B cell (primary cell): Measurements from ENCODE around the gene KMO. TPM values are rescaled to one million over a fixed set of nuclear protein-coding genes. Genes with fewer than 3 reads are reported as not detected.

ENCODE experiments used
- ATAC-seq: fragments of 200-7000 bp; cut with Tn5 transposase; one replicate; pipeline ENCODE4 v1.10.0; 2021; ENCODE audit warnings: low read depth, mild to moderate bottlenecking, moderate number of reproducible peaks, moderate library complexity
- CTCF ChIA-PET: fragments of 350-600 bp; sonication (Branson Sonifier 250); formaldehyde crosslinking; loops from one replicate; lab custom pipeline; 2021; ENCODE audit warnings: antibody characterized with exemption, inconsistent platforms; lab: Charles Lee
- POLR2A ChIA-PET: fragments of 350-600 bp; sonication (Branson Sonifier 250); formaldehyde crosslinking; loops from one replicate; lab custom pipeline; 2021; ENCODE audit warnings: antibody characterized with exemption; lab: Charles Lee
- DNase-seq: peaks from one replicate; pipeline ENCODE4 v3.0.0; 2013
- H2AFZ ChIP-seq: 2 replicates; pipeline ENCODE4 v1.6.1; 2012; ENCODE audit warnings: mild to moderate bottlenecking, low read depth, low read length; ENCODE audit not compliant: insufficient read depth, poor library complexity, severe bottlenecking
- H3K27ac ChIP-seq, 2 donors: 1 replicate in 1 of 2; 2 replicates in 1 of 2; pipeline ENCODE4 v1.5.1; 2012 to 2013; ENCODE audit warnings: low read length in 2 of 2, mild to moderate bottlenecking in 2 of 2, moderate library complexity in 1 of 2
- H3K27me3 ChIP-seq, 4 experiments: fragments of 200-600 bp in 1 of 4; sonication (generic) in 1 of 4; replicated peaks in 1 of 4; 1 replicate in 2 of 4; 2 replicates in 2 of 4; pipeline versions ENCODE4 v1.6.1 to v1.7.0; 2013 to 2016; ENCODE audit warnings: low read length in 3 of 4, mild to moderate bottlenecking in 2 of 4, mixed read lengths in 1 of 4, moderate library complexity in 1 of 4; ENCODE audit not compliant: insufficient read depth in 4 of 4, control insufficient read depth in 3 of 4; ENCODE audit errors: control extremely low read depth in 1 of 4
- H3K36me3 ChIP-seq, 2 experiments: replicated peaks in 1 of 2; 1 replicate in 1 of 2; 2 replicates in 1 of 2; pipeline versions ENCODE4 v1.6.1 to v1.7.1; 2013; ENCODE audit warnings: low read length in 1 of 2; ENCODE audit not compliant: insufficient read depth in 2 of 2, control insufficient read depth in 1 of 2; ENCODE audit errors: control extremely low read depth in 1 of 2, extremely low read depth in 1 of 2
- H3K4me1 ChIP-seq, 2 donors: fragments of 200-600 bp in 1 of 2; sonication (generic) in 1 of 2; 1 replicate in 1 of 2; 2 replicates in 1 of 2; pipeline versions ENCODE4 v1.5.1 to v1.6.1; 2013 to 2017; ENCODE audit warnings: low read length in 2 of 2; ENCODE audit not compliant: control insufficient read depth in 2 of 2, insufficient read depth in 2 of 2
- H3K4me2 ChIP-seq: replicated peaks from 2 replicates; pipeline ENCODE3; 2012; ENCODE audit warnings: mild to moderate bottlenecking, low read depth, low read length; ENCODE audit not compliant: poor library complexity, severe bottlenecking
- H3K4me3 ChIP-seq, 5 experiments: fragments of 200-600 bp in 1 of 5; sonication (generic) in 1 of 5; 1 replicate in 3 of 5; 2 replicates in 2 of 5; pipeline versions ENCODE4 v1.5.1 to v1.7.0; 2011 to 2016; ENCODE audit warnings: low read length in 4 of 5, mild to moderate bottlenecking in 4 of 5, low read depth in 2 of 5, control low read depth in 1 of 5, moderate library complexity in 1 of 5; ENCODE audit not compliant: insufficient read depth in 1 of 5; ENCODE audit errors: control extremely low read depth in 1 of 5, extremely low read depth in 1 of 5
- H3K79me2 ChIP-seq: fragments of 200-600 bp; sonication (generic); one replicate; pipeline ENCODE4 v1.6.0; 2016; ENCODE audit warnings: low read length; ENCODE audit not compliant: control insufficient read depth, insufficient read depth
- H3K9ac ChIP-seq: fragments of 200-600 bp; sonication (generic); 2 replicates; pipeline ENCODE4 v1.6.1; 2017; ENCODE audit warnings: mild to moderate bottlenecking, low read length, moderate library complexity
- H3K9me3 ChIP-seq, 3 donors: one replicate each; pipeline versions ENCODE4 v1.6.1 to v1.7.1; 2013; ENCODE audit warnings: low read length in 2 of 3; ENCODE audit not compliant: control insufficient read depth in 2 of 3, insufficient read depth in 1 of 3; ENCODE audit errors: control extremely low read depth in 1 of 3
- H4K20me1 ChIP-seq: 2 replicates; pipeline ENCODE4 v1.6.0; 2012; ENCODE audit warnings: mild to moderate bottlenecking, low read length; ENCODE audit not compliant: insufficient read depth, control insufficient read depth, poor library complexity, severe bottlenecking
- H3K27ac Mint-ChIP-seq: one replicate; pipeline ENCODE4 v1.8.0; 2021; ENCODE audit warnings: mixed read lengths
- H3K27me3 Mint-ChIP-seq: one replicate; pipeline ENCODE4 v1.8.0; 2021; ENCODE audit warnings: mixed read lengths
- H3K4me1 Mint-ChIP-seq: one replicate; pipeline ENCODE4 v1.8.0; 2021; ENCODE audit warnings: mixed read lengths
- H3K4me3 Mint-ChIP-seq: one replicate; pipeline ENCODE4 v1.8.0; 2021; ENCODE audit warnings: mixed read lengths
- H3K9me3 Mint-ChIP-seq: one replicate; pipeline ENCODE4 v1.8.0; 2022; ENCODE audit warnings: mixed read lengths; ENCODE audit not compliant: insufficient read depth
- EZH2 ChIP-seq: IDR thresholded peaks from 2 replicates; pipeline ENCODE4 v1.6.1; 2012; ENCODE audit warnings: borderline replicate concordance, low read depth, mild to moderate bottlenecking, moderate library complexity, low read length; ENCODE audit not compliant: insufficient read depth, poor library complexity, severe bottlenecking
- WGBS: methylation state at CpG from one replicate; pipeline ENCODE4 v1.1.5; 2013; ENCODE audit warnings: missing lambda C conversion rate; ENCODE audit not compliant: insufficient coverage; 5-methylcytosine and 5-hydroxymethylcytosine counted together
- intact Hi-C: fragments of 100-400 bp; cut with micrococcal nuclease; formaldehyde crosslinking; loops from one replicate; pipeline ENCODE4 v1.10.0; 2022
- polyA plus RNA-seq: library from polyadenylated mRNA; depleted of rRNA; stranded (reverse); fragments of >200 nt; gene quantifications from 2 replicates; pipeline ENCODE4 v1.2.3, GENCODE V29; 2012
- total RNA-seq, 2 donors: library from RNA; stranded (reverse); fragments of 120-200 nt in 1 of 2; gene quantifications; 1 replicate in 1 of 2; 2 replicates in 1 of 2; pipeline versions ENCODE4 v1.2.3 to v1.2.4, GENCODE V29; 2013 to 2022
- TF ChIP-seq, protein P1 (sequence below): fragments of 200-600 bp; IDR thresholded peaks from one replicate; pipeline ENCODE4 v1.8.0; 2022; ENCODE audit warnings: antibody characterized with exemption, mild to moderate bottlenecking

The KMO gene
- total and polyA plus RNA-seq, 2 donors (not counting 1 experiment from before 2014, with no cell fraction given) = 14.0 to 34.0 TPM

DNA sequence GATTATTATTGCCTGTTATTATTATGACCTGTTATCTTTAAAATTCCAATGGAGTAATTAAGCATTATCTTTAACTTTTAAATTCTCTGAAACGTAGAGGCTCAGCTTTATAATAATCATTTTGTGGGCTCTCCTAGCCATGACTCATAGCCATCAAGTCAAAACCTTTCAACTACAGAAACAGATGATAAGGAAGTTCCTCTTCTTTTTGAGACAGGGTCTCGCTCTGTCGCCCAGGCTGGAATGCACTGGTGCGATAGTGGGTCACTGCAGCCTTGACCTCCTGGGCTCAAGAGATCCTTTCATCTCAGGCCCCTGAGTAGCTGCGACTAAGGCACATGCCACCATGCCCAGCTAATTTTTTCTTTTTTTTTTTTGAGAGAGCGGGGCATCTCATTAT lies 64.5 kb downstream of the KMO start:
- Mint-ChIP-seq H3K27me3 (no peaks in the 10 kb centered on the region), H3K27ac (peak overlapping the region; percentile 37), H3K4me1 (peaks cover 42% of the 10 kb centered on the region), H3K4me3 (no peak overlapping the region), H3K9me3 (no peaks in the 10 kb centered on the region)
- peaks cover 17 to 54% of the 10 kb centered on the region in 2 experiments for H3K36me3 ChIP-seq
- DNase-seq (peak; percentile 20), ATAC-seq (peak; percentile 49)
- ChIA-PET CTCF (interaction anchor here (2.4 kb wide), 1 partner anchor 15 kb away, joined by 9 read pairs; no protein-coding TSS in a partner anchor), POLR2A (interaction anchor here (1.2 to 1.3 kb wide), 2 partner anchors 14 to 45 kb away, joined by 3 to 4 read pairs; no protein-coding TSS in a partner anchor)
- H3K79me2 ChIP-seq = peaks cover 5% of the 10 kb centered on the region
- H3K9me3 ChIP-seq = no peaks in the 10 kb centered on the region
- H3K4me1 ChIP-seq = peaks cover 33 to 37% of the 10 kb centered on the region in 2 donors
- intact Hi-C loops = loop anchor here (2.0 to 5.0 kb wide), 3 partner anchors 14 to 44 kb away; no protein-coding TSS in a partner anchor
- peak overlapping the region; percentile 28 to 69 for H3K27ac ChIP-seq
- no peak overlapping the region for H3K9ac ChIP-seq
- TF ChIP-seq EZH2 = no peak
- TF ChIP-seq, protein P1, sequence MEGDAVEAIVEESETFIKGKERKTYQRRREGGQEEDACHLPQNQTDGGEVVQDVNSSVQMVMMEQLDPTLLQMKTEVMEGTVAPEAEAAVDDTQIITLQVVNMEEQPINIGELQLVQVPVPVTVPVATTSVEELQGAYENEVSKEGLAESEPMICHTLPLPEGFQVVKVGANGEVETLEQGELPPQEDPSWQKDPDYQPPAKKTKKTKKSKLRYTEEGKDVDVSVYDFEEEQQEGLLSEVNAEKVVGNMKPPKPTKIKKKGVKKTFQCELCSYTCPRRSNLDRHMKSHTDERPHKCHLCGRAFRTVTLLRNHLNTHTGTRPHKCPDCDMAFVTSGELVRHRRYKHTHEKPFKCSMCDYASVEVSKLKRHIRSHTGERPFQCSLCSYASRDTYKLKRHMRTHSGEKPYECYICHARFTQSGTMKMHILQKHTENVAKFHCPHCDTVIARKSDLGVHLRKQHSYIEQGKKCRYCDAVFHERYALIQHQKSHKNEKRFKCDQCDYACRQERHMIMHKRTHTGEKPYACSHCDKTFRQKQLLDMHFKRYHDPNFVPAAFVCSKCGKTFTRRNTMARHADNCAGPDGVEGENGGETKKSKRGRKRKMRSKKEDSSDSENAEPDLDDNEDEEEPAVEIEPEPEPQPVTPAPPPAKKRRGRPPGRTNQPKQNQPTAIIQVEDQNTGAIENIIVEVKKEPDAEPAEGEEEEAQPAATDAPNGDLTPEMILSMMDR = no peak
- peak overlapping the region; percentile 29 for H3K4me2 ChIP-seq
- no peaks in the 10 kb centered on the region for H4K20me1 ChIP-seq
- no peak overlapping the region for H3K4me3 ChIP-seq
- WGBS = 55% methylated on average over 4 of the region's 6 CpGs
- H2AFZ ChIP-seq = no peak overlapping the region
- no peaks in the 10 kb centered on the region for H3K27me3 ChIP-seq

DNA sequence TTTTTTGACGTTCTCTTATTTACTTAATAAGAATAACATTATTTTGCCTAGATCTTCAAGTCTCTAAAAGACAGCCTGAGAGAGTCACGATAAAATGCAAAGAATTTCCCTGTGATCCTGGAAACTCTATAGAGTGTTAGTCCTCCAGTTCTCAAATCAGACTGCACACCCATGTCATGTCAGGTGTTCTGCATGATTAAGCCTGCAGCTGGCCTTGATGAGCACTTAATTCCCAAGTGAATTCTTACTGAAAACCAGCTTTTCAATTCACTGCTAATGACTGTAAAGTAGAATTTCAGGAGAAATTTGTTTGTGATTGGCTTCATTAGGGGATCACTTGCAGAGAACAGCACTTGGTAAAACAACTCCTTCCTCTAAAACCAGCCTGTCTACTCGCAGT lies 66.1 kb downstream of the KMO start:
- peak; percentile 78 for ATAC-seq
- ChIA-PET POLR2A (interaction anchor here (1.1 kb wide), 1 partner anchor 42 kb away, joined by 5 read pairs; the partner anchor contains the start of genes CHML and OPN3), CTCF (interaction anchor here (0.8 to 1.8 kb wide), 4 partner anchors 13 to 79 kb away, joined by 3 to 9 read pairs (median 4); partner anchors contain the start of gene FH)
- Mint-ChIP-seq H3K9me3 (no peaks in the 10 kb centered on the region), H3K27ac (peak overlapping the region; percentile 68), H3K4me3 (peak overlapping the region; percentile 40), H3K27me3 (no peaks in the 10 kb centered on the region), H3K4me1 (peaks cover 44% of the 10 kb centered on the region)
- no peaks in the 10 kb centered on the region for H3K9me3 ChIP-seq
- intact Hi-C loops = loop anchor here (1.0 to 5.0 kb wide), 3 partner anchors 39 to 67 kb away; no protein-coding TSS in a partner anchor
- H3K4me2 ChIP-seq = peak overlapping the region; percentile 47
- H3K9ac ChIP-seq = no peak overlapping the region
- no CpG with 5 or more reads among the region's 3 CpGs for WGBS
- TF ChIP-seq, protein P1 = no peak
- no peak for TF ChIP-seq EZH2
- H3K79me2 ChIP-seq = peaks cover 22% of the 10 kb centered on the region
- H3K4me3 ChIP-seq = no peak overlapping the region
- peaks cover 20 to 51% of the 10 kb centered on the region in 2 experiments for H3K36me3 ChIP-seq
- peaks cover 33 to 37% of the 10 kb centered on the region in 2 donors for H3K4me1 ChIP-seq
- H3K27me3 ChIP-seq = no peaks in the 10 kb centered on the region
- peak overlapping the region; percentile 31 to 69 for H3K27ac ChIP-seq
- no peak overlapping the region for H2AFZ ChIP-seq
- H4K20me1 ChIP-seq = no peaks in the 10 kb centered on the region
- DNase-seq = peak; percentile 57
